C4-2B (cell line): ENCODE measurements around the gene CLTCL1.
"Not testable (repeated sequence)": the region's sequence is repeated elsewhere in the genome, so short reads cannot be mapped to it uniquely, and the experiment has no call there.

ENCODE experiments used
- H3K27ac ChIP-seq: fragments of 450-650 bp; 2 replicates; pipeline ENCODE4 v1.5.1; 2017
- CTCF ChIP-seq: fragments of 450-650 bp; conservative IDR thresholded peaks from 2 replicates; pipeline ENCODE4 v1.5.1; 2017; ENCODE audit warnings: mild to moderate bottlenecking
- ZFX ChIP-seq: fragments of 450-650 bp; IDR thresholded peaks from 2 replicates; pipeline ENCODE4 v1.6.1; 2017

The CLTCL1 gene

DNA sequence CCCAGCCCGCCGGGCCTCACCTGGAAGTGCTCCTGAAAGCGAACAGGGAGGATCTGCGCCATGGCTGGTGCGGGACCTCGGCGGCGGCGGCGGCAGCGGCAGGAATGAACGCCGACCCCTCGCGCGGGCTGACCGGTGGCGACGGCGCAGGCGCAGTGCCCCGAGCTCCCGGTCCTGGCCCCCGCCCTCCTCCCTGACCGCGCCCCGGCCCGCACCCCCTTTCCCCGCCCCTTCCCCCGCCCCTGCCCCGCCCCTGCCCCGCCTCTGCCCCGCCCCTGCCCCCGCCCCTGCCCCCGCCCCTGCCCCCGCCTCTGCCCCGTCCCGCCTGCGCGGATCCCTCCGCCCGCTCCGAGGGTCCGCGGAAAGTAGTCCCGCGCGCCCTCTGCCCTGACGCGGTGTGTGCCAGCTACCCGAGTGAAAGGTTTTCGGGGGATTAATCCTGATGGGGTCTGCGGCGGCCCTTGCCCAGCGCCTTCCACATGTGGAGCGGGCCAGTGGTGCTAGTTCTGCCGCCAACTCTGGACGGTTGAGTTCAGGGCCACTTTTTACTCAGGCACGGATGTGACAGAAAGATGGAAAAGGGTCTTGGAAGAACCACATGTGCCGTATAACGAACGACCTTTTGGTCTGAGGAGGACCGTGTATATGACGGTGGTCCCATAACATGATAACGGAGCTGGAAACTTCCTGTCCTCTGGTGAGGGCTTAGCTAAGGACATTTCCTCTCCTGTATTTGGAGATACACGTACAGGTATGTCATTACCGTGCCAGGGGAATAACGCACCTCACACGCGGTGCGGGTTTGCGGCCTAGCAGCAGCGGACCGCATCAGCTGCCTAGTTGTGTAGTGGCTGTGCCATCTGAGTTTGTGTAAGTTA, at the start of gene CLTCL1:
Gene CLTCL1 (minus strand): TSS at position 140 of the 878 bp plus-strand sequence. CDS start 78 bp downstream, at position 62.
- TF ChIP-seq ZFX, result peak; percentile 58; the same call in 1 of the 2 replicates
- TF ChIP-seq CTCF, result no peak
- peak within 1 kb of the TSS; percentile 69 for H3K27ac ChIP-seq

DNA sequence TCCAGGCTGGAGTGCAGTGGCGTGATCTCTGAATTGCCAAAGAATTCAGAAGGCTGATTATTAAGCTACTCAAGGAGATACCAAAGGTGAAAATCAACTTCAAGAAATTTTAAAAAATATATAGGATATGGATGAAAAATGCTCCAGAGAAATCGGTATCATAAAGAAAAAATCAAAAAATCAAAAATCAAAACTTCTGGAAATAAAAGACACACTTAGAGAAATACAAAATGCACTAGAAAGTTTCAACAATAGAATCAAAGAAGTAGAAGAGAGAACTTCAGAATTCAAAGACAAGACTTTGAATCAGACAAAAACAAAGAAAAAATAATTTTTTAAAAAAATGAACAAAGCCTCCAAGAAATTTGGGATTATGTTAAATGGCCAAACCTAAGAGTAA, 45.6 kb upstream of the CLTCL1 start:
- H3K27ac ChIP-seq, result no peak overlapping the region
- TF ChIP-seq CTCF, result no peak
- no peak for TF ChIP-seq ZFX

GRCh38 chr22:19336133-19337075, 44.9 kb upstream of the CLTCL1 start:
- no peak overlapping the region for H3K27ac ChIP-seq
- TF ChIP-seq ZFX, result no peak
- no peak for TF ChIP-seq CTCF

DNA sequence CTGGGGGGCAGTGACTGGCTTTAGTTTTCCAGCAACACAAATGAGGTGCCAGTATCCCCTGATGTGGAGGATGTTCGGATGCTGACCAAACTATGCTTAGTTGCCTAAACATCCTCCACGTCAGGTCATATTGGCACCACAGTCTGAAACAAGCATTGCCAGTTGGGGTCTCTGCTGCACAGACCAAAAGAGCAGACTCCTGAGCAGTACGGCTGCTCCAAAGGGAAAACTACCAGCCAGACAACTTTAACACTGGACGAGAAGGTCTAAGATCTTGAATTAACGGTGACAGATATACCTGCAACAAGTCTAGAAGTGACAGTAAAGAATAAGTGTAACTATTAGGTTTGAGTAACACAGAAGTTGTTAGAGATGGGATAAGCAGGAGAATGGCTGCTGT, 40.5 kb upstream of the CLTCL1 start:
- TF ChIP-seq ZFX, result no peak
- TF ChIP-seq CTCF, result no peak

GRCh38 chr22:19331474-19331873, 40.0 kb upstream of the CLTCL1 start:
- TF ChIP-seq ZFX, result no peak
- TF ChIP-seq CTCF, result no peak

More for the DNA sequence above, 40.5 kb upstream of the CLTCL1 start:
- H3K27ac ChIP-seq, result no peak overlapping the region

GRCh38 chr22:19330865-19331418, 39.4 kb upstream of the CLTCL1 start:
- no peak for TF ChIP-seq ZFX
- no peak for TF ChIP-seq CTCF
- H3K27ac ChIP-seq, result no peak overlapping the region

More at GRCh38 chr22:19331474-19331873, 40.0 kb upstream of the CLTCL1 start:
- H3K27ac ChIP-seq, result no peak overlapping the region

DNA sequence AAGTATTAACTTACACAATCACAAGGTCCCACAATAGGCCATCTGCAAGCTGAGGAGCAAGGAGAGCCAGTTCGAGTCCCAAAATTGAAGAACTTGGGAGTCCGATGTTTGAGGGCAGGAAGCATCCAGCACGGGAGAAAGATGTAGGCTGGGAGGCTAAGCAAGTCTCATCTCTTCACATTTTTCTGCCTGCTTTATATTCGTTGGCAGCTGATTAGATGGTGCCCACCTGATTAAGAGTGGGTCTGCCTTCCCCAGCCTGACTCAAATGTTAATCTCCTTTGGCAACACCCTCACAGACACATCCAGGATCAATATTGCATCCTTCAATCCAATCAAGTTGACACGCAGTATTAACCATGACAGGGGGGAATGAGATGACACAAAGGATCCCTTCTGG, 38.7 kb upstream of the CLTCL1 start:
- not testable (repeated sequence) for H3K27ac ChIP-seq
